HG02610 (cell line): ENCODE results near the gene SEC11A.
A peak's percentile ranks its signal among the peaks of the same experiment; 100 is the strongest.
"Not testable (repeated sequence)": the region's sequence is repeated elsewhere in the genome, so short reads cannot be mapped to it uniquely, and the experiment has no call there.

Source experiments
- ATAC-seq: cut with Tn5 transposase; IDR thresholded peaks from one replicate; pipeline ENCODE4 v1.9.1; 2021; ENCODE audit warnings: mild to moderate bottlenecking, moderate library complexity; ENCODE audit not compliant: unreplicated experiment

SEC11A gene

GRCh38 chr15:84740691-84741090 is 24.8 kb upstream of the SEC11A start:
- ATAC-seq: no peak

GRCh38 chr15:84737005-84737404 is 21.1 kb upstream of the SEC11A start:
- ATAC-seq: no peak

GRCh38 chr15:84736375-84736774 is 20.4 kb upstream of the SEC11A start:
- peak; percentile 50 for ATAC-seq

- peak; percentile 63 for ATAC-seq
Measured at GRCh38 chr15:84735480-84736061, 19.6 kb upstream of the SEC11A start.

GRCh38 chr15:84734794-84735479 is 19.0 kb upstream of the SEC11A start:
- ATAC-seq: peak; percentile 48

GRCh38 chr15:84731774-84732173 is 15.8 kb upstream of the SEC11A start:
- no peak for ATAC-seq

GRCh38 chr15:84727429-84727828 is 11.5 kb upstream of the SEC11A start:
- ATAC-seq: no peak

- no peak for ATAC-seq
Measured at GRCh38 chr15:84725001-84725491, 9.1 kb upstream of the SEC11A start.

GRCh38 chr15:84722628-84723027 is 6.7 kb upstream of the SEC11A start:
- no peak for ATAC-seq

- ATAC-seq: no peak
Measured at GRCh38 chr15:84721371-84721770, 5.4 kb upstream of the SEC11A start.

GRCh38 chr15:84715441-84716035 is 401 bp downstream of the SEC11A start:
- ATAC-seq: no peak

GRCh38 chr15:84714821-84715220 is 1.1 kb downstream of the SEC11A start:
- no peak for ATAC-seq

GRCh38 chr15:84714372-84714771 is 1.6 kb downstream of the SEC11A start:
- ATAC-seq: no peak

GRCh38 chr15:84703808-84704207 is 12.1 kb downstream of the SEC11A start:
- no peak for ATAC-seq

- no peak for ATAC-seq
Measured at GRCh38 chr15:84702961-84703482, 12.9 kb downstream of the SEC11A start.

GRCh38 chr15:84699538-84700191 is 16.3 kb downstream of the SEC11A start:
- no peak for ATAC-seq

- ATAC-seq: no peak
Measured at GRCh38 chr15:84697236-84697990, 18.5 kb downstream of the SEC11A start.

- no peak for ATAC-seq
Measured at GRCh38 chr15:84696757-84697156, 19.2 kb downstream of the SEC11A start.

GRCh38 chr15:84690342-84690741 is 25.6 kb downstream of the SEC11A start:
- ATAC-seq: no peak

- ATAC-seq: no peak
Measured at GRCh38 chr15:84689858-84690257, 26.1 kb downstream of the SEC11A start.

- ATAC-seq: not testable (repeated sequence)
Measured at GRCh38 chr15:84686446-84686845, 29.5 kb downstream of the SEC11A start.
